Activated naive CD4-positive, alpha-beta T cell treated with anti-CD3 and anti-CD28 coated beads, Interleukin-2, amount 50 U/mL, for 16 hours (primary cell): ENCODE data around the gene TNRC6B.
A peak's percentile ranks its signal among the peaks of the same experiment; 100 is the strongest.

Experiments used
- DNase-seq: peaks from one replicate; pipeline ENCODE4 v3.0.0-alpha.2; 2020

The TNRC6B gene

GRCh38 chr22:40243891-40244290, 66.2 kb downstream of the TNRC6B start:
- DNase-seq = no peak

GRCh38 chr22:40244586-40244985, 66.9 kb downstream of the TNRC6B start:
- DNase-seq = no peak

GRCh38 chr22:40247976-40248375, 70.3 kb downstream of the TNRC6B start:
- peak; percentile 27 for DNase-seq

GRCh38 chr22:40249286-40249685, 71.6 kb downstream of the TNRC6B start:
- DNase-seq = no peak

- no peak for DNase-seq
Observed at GRCh38 chr22:40250608-40251007, 72.9 kb downstream of the TNRC6B start.

- no peak for DNase-seq
Observed at GRCh38 chr22:40251106-40251505, 73.4 kb downstream of the TNRC6B start.

GRCh38 chr22:40252146-40252545, 74.4 kb downstream of the TNRC6B start:
- DNase-seq = no peak

- no peak for DNase-seq
Observed at GRCh38 chr22:40256516-40256915, 78.8 kb downstream of the TNRC6B start.

- DNase-seq = no peak
Observed at GRCh38 chr22:40258017-40258416, 80.3 kb downstream of the TNRC6B start.

- no peak for DNase-seq
Observed at GRCh38 chr22:40258501-40258915, 80.8 kb downstream of the TNRC6B start.

- DNase-seq = no peak
Observed at GRCh38 chr22:40261783-40262182, 84.1 kb downstream of the TNRC6B start.

- DNase-seq = no peak
Observed at GRCh38 chr22:40263191-40263590, 85.5 kb downstream of the TNRC6B start.

- no peak for DNase-seq
Observed at GRCh38 chr22:40265783-40266182, 88.1 kb downstream of the TNRC6B start.

GRCh38 chr22:40270031-40270430, 92.3 kb downstream of the TNRC6B start:
- DNase-seq = no peak

- DNase-seq = no peak
Observed at GRCh38 chr22:40270748-40271373, 93.1 kb downstream of the TNRC6B start.

GRCh38 chr22:40271440-40271839, 93.7 kb downstream of the TNRC6B start:
- no peak for DNase-seq

- DNase-seq = no peak
Observed at GRCh38 chr22:40273319-40273718, 95.6 kb downstream of the TNRC6B start.

GRCh38 chr22:40276996-40277823, 99.5 kb downstream of the TNRC6B start:
- DNase-seq = no peak

GRCh38 chr22:40279017-40279416, 101.3 kb downstream of the TNRC6B start:
- no peak for DNase-seq

- DNase-seq = no peak
Observed at GRCh38 chr22:40281717-40282116, 104.0 kb downstream of the TNRC6B start.

GRCh38 chr22:40285513-40285912, 107.8 kb downstream of the TNRC6B start:
- DNase-seq = no peak

GRCh38 chr22:40289991-40290459, 112.3 kb downstream of the TNRC6B start:
- DNase-seq = peak; percentile 70

GRCh38 chr22:40290516-40290915, 112.8 kb downstream of the TNRC6B start:
- DNase-seq = no peak

GRCh38 chr22:40294696-40295095, 117.0 kb downstream of the TNRC6B start:
- no peak for DNase-seq
